HG02973 (cell line): ENCODE data around the gene HTT.

Source experiments
- ATAC-seq: cut with Tn5 transposase; IDR thresholded peaks from one replicate; pipeline ENCODE4 v1.9.1; 2021; ENCODE audit warnings: moderate library complexity; ENCODE audit not compliant: unreplicated experiment

The HTT gene

DNA sequence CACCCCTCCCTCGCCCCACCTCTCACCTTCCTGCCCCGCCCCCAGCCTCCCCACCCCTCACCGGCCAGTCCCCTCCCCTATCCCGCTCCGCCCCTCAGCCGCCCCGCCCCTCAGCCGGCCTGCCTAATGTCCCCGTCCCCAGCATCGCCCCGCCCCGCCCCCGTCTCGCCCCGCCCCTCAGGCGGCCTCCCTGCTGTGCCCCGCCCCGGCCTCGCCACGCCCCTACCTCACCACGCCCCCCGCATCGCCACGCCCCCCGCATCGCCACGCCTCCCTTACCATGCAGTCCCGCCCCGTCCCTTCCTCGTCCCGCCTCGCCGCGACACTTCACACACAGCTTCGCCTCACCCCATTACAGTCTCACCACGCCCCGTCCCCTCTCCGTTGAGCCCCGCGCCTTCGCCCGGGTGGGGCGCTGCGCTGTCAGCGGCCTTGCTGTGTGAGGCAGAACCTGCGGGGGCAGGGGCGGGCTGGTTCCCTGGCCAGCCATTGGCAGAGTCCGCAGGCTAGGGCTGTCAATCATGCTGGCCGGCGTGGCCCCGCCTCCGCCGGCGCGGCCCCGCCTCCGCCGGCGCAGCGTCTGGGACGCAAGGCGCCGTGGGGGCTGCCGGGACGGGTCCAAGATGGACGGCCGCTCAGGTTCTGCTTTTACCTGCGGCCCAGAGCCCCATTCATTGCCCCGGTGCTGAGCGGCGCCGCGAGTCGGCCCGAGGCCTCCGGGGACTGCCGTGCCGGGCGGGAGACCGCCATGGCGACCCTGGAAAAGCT, at the start of gene HTT, which contains the start of gene HTT-AS:
Gene HTT (plus strand): TSS at position 604 of the 768 bp plus-strand sequence. CDS start 145 bp downstream, at position 749.
Gene HTT-AS (minus strand): TSS at position 461 of the 768 bp plus-strand sequence.
- ATAC-seq = peak; percentile 66

DNA sequence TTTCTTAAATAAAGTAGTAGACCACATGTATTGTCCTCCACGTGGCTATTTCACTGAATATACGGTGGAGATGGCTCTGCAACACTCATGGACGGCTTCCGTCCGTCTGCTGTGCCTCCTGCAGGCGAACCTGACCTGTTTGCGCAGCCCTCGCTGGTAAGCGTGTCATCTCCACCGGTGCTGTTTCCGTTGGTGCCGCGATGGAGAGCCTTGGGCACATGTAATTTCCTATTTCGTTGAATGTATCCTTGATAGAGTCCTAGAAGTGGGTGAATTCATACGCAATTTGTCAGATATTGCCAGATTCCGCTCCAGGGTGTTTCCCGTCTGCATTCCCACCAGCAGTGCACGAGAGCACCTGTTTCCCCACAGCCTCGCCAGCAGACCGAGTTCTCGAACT, 48.6 kb upstream of the HTT start:
- no peak for ATAC-seq

DNA sequence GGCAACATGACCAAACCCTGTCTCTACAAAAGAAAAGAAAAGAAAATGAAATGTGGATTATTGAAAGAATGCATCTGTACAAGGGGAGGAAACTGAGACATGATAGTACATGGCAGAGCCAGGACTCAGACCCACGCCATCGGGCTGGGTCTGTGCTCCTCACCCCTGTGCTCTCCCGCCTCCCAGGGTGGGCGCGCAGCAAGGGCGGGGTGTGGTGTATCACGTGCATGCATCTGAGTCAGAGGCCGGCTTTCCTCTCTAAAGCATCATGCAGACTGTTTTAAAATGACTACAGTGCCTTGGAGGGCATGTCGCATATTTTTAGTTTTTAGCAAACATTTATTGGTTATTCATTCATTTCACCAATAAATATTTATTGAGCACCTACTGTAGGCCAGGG, 47.9 kb upstream of the HTT start:
- ATAC-seq = no peak

DNA sequence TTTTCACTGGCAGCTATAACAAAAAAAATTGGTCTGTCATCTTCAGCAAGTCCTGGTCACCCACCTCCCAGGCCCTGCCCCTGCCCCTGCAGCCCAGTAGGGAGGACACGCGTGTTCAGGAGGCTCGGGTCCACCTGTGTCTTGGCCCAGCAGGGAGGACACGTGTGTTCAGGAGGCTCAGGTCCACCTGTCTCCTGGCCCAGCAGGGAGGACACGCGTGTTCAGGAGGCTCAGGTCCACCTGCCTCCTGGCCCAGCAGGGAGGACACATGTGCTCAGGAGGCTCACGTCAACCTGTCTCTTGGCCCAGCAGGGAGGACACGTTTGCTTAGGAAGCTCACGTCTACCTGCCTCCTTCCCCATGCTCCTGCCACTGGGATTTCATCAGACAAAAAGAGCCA, 45.0 kb upstream of the HTT start:
- no peak for ATAC-seq

DNA sequence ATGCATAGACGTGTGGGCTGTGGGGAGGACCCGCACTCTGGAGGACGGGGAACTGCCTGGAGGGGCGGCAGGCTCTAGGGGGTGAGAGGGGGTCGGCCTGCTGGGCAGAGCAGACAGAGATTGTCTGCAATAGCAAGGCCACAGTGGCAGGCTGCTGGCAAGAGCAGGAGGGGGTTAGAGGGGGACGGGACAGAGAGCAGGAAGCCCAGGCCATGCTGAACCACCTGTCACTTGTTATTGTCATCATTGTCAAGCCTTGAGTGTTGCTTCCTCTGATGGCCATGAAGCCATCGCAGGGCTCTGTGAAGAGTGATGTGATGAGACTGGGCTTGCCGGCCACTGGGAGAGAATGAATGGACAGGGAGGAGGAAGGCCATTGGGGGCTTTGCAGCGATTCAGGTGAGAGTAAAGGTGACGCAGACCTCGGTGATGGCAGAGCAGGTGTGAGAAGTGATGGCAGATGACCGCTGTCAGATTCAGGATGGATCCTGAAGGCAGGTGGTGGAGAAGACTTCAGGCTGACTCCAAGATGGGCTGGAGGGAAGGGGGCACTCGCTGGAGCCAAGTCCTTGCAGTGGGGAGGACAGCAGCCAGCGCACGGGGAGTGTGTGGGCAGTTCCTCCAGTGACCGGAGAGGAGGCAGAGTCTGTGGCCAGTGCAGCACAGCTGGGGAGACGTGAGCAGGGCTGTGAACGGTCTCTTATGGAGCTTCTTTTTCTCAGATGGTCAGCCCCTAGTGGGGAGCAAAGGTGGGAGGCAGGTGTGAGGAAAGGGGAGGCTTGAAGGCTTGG, 43.7 kb upstream of the HTT start:
- ATAC-seq = no peak

DNA sequence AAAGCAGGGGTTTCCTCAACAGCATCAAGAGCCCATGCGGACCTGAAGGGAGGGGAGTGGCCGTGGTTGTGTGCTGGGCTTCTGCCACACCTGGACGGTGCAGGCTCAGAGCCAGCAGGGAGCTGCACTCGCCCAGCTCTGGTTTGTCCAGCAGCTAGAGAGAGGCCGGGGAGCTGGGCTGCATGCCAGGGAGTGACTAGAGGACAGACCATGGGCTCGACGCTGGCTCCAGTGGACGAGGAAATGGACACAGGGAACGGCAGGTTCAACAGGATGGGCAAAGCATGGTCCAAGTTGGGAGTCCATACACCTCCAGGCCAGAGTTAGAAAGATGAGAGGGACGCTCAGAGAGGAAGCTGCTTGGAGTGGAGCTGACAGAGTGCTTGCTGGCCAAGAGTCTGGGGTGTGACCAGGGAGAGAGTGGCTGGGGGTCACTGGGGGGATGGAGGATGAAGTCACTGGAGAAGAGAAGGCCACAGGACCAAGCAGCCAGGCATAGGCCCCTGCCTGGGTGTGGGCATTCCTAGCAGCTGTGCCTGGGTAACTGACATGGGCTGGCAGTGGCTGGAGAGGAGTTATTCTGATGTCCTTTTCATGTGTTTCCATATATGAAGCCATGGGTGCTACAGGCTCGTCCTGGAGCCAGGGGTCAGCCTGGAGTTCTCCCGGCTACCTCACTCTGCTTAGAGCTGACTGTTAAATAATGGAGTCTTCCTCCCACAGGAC, 43.0 kb upstream of the HTT start:
- no peak for ATAC-seq

DNA sequence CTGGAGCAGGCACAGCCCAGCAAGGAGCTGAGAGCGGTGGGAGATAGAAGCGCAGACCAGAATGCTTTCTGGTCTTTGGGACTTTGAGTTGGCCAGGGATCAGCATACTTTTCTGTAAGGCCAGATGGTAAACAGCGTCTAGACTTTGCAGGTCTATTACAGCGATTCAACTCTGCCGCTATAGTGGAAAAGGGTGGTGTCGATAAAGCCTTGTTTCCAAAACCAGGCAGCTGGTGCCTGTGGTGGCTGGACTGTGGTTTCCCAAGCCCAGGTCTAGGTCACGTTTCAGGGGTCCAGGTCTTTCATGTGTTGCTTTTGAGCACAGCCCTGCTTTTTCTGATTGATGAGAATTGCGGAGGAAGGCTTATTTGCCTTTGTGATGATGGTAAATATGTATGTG, 40.2 kb upstream of the HTT start:
- no peak for ATAC-seq

DNA sequence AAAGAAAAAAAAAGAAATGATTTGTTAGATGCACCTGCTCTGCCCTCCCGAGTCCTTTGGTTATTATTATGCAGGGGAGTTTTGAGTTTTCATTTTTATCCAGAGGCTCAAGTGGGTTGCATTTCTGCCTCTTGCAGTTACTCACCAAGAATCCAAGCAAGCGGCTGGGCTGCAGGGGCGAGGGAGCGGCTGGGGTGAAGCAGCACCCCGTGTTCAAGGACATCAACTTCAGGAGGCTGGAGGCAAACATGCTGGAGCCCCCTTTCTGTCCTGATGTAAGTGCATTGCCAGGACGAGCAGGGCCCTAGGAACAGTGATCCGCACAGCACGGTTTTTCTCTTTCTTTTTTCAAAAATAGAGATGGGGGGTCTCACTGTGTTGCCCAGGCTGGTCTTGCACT, 39.2 kb upstream of the HTT start:
- no peak for ATAC-seq

DNA sequence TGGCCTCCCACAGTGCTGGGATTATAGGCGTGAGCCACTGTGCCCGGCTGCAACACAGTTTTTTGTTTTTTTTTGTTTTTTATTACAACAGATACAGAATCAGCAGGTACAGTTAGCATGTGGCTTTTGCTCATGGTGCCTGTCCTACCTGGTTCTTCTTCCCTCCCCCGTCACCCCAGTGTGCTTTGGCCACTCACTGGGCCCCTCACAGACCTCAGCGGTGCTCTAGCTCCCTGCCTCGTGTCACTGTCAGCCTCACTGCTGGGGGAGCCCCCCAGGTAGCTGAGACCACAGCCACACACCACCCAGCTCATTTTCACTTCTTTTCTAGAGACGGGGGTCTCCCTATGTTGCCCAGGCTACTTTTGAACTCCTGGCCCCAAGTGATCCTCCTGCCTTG, 38.8 kb upstream of the HTT start:
- no peak for ATAC-seq

DNA sequence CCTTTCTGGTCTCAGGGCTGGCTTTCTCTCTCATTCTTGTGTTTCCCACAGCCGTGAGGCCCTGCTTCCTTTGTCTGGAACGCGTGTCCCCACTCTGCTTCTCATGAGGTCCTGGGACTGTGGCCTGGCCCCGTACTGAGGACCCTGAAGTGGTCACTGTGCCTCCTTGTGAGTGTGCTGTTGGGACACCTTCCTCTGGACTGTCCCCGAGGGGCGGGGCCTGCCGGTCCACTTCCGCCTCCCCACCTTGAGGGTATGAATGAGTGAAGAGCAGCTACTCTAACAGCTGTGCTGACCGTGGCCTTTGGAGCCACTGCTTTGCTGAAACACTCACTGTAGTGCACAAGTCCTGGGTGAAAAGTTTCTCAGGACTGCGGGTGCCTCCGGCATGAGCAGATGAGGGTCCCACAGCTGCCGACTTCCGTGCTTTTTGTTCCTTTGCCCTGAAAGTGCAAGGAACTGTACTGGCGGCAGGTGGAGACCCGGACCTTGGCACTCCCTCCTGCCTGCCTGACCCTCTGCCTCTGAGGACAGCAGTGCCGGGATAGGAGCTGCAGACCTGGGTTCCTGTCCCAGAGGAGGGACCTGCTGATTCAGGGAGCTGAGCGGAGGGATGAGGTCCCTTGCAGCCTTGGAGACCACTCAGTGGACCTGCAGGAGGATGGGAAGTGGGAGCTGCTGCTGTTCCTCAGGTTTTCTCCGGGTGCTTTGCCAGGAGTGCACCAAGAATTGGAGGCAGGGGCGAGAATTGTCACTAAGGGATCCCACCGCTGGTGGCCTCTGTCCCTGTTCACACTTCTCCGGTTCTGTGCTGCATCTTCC, 38.1 kb upstream of the HTT start:
- ATAC-seq = no peak

DNA sequence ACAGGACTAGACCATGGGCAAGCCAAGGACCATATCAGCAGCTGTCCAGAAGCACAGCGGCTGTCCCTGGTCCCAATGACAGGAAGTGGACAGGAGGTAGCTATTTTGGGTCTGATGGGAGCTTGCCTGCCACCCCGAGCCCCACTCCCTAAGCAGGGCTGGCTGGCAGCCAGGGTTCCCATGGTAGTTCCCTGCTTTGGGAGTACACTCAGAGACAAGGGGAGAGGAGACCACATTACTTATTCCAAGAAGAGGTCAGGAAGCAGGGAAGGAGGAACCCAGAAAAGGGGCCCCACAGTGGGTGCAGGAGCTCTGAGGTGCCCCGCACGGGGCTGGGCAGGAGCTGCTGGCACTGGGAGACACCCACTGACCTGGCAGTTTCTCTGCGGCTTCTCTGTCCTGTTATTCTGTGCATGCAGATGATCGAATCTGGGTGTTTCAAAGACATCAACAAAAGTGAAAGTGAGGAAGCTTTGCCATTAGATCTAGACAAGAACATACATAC, 36.5 kb upstream of the HTT start:
- ATAC-seq = no peak

DNA sequence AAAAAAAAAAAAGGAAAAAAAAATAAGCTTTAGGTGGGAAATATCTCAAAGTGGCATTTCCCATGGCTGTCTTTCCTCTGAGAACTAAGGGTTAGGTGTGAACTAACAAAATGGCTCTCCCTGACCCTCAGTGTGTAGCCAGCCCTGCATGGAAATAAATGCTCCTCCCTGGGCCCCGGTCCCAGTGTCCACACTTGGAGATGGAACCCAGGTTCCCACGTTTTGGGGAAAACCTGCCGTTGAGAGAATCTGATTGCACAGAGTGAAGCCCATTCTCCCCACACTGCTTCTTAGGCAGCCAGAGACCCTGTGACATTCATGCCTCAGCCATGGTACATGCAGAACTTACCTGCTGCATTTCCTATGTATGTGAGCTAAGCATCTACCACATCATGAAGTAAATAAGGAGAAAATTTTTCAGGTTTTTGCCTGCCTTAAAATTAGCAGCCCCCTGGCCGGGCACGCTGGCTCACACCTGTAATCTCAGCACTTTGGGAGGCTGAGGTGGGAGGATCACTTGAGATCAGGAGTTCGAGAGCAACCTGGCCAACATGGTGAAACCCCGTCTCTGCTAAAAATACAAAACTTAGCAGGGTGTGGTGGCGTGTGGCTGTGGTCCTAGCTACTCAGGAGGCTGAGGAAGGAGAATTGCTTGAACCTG, 34.6 kb upstream of the HTT start:
- ATAC-seq = no peak

DNA sequence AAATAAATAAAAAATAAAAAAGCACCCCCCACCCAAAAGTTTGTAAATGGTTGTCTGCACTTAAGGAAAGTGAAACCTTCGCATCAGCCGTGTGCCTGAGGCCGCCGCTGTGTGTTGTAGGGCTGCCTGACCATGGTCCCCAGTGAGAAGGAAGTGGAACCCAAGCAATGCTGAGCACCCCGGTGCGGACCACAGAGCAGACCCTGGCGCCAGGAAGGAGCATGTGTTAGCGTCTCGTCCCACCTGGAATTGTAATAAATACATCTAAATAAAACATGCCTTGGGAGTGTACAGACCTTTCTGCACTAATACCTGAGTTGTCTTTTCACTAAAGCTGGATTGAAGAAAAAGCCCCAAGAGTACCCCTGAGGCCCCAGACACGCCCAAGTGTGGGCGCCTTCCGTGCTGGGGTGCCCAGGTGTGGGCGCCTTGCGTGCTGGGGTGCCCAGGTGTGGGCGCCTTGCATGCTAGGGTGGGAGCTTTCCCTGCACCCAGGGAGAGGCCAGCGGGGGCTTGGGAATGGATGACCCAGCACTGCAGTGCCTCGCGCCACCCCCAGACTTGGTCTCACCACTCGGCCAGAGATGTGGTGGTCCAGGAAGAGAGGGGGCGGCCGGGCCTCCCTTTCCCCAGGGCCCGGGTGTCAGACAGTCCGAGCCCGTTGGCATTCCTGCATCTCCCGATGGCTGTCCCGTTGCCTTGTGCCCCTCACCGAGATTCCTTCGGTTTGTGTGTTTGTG, 33.9 kb upstream of the HTT start:
- peak; percentile 31 for ATAC-seq

DNA sequence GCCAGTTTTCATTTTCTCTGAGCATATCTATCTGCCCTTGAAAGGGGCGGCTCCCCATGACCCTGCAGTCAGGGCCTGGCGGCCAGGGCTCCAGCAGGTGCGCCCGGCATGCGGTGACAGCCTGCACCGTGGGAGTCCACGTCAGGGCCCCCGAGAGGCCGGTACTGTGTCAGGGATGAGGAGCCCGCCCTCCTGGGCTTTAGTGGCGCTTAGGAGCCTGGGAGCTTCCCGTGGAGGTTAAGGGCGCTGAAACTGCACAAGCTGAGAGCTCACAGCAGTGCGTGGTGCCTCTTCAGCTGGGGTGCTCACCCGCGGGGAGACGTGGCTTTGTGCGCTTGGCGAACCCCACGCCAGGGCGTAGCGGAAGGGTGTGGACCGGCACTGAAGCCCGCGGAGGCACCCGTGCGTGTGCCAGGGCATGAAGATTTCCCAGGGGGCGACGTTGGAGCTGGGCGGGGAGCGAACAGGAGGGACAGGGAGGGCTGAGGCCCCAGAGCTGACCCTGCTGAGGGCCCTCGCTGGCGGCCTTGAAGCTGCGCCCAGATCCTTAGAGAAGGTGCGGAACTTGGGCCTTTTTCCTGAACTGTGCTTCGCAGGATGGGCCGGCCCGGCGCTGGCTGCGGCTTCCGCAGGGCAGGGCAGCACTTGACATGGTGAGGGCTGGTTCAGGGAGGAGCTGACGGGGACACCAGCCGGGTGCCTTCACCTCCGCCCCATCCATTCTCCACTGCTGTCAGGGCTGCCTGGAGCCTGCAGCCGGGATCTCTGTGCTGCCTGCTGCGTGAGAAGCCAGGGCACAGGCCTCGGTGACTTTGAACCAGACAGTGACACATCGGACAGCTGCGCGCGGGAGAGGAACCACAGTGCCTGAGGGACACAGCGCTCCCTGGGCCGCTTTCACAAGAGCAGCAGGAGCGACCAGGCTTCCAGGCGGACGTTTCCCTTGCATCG, 33.0 kb upstream of the HTT start:
- no peak for ATAC-seq

DNA sequence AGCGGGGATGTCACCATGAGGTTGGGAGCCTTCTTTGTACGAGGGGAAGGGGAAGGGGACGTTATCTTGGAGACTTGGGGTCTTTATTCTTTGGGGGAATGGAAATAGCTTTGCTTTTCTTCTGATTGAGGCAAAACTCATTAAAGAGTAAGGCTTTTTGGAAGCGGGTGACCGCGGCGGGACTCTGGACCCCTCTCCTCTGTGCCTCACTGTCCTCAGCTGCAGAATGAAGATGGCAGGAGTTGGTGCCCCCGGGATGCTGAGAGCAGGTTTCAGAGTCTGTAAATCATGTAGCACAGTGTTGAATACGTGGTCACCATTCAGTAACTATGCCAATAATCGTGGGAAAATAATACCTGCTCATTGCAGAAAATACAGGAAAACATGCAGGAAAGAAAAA, 32.3 kb upstream of the HTT start:
- ATAC-seq = no peak

DNA sequence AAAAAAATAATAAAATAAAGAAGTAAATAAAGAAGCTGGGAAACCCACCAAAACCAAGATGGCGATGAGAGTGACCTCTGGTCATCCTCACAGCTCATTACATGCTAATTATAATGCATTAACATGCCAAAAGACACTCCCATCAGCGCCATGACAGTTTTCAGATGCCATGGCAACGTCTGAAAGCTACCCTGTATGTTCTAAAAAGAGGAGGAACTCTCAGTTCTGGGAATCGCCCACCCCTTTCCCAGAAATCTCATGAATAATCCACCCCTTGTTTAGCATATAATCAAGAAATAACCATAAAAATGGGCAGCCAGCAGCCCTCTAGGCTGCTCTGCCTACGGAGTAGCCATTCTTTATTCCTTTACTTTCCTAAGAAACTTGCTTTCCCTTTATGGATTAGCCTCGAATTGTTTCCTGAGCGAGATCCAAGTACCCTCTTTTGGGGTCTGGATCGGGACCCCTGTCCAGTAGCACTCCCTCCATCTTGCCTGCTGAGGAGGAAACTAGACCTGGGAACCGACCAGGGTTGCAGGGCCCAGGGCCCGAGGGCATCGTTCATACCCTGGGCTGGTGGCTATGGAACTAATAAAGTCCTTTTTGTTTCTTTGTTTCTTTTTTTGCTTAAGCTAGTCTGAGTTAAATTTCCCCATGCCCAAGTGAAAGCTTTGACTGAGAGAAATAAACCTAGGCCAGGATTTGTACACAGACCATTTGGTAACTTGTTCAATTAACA, 31.0 kb upstream of the HTT start:
- no peak for ATAC-seq
